HG03520 (cell line): Measurements from ENCODE around the gene ZNF394.

ENCODE experiments used
- ATAC-seq: cut with Tn5 transposase; IDR thresholded peaks from one replicate; pipeline ENCODE4 v1.9.1; 2021; ENCODE audit warnings: mild to moderate bottlenecking, moderate library complexity; ENCODE audit not compliant: unreplicated experiment

ZNF394 gene

GRCh38 chr7:99497766-99498545 is 2.1 kb downstream of the ZNF394 start:
- ATAC-seq: no peak

GRCh38 chr7:99493823-99494222 is 6.3 kb downstream of the ZNF394 start:
- ATAC-seq: no peak

GRCh38 chr7:99490878-99491277 is 9.2 kb downstream of the ZNF394 start:
- no peak for ATAC-seq

GRCh38 chr7:99489235-99489634 is 10.8 kb downstream of the ZNF394 start:
- no peak for ATAC-seq

GRCh38 chr7:99485094-99485493 is 15.0 kb downstream of the ZNF394 start:
- no peak for ATAC-seq

- ATAC-seq: no peak
These were observed 21.3 kb downstream of the ZNF394 start for GRCh38 chr7:99478464-99479440.

- no peak for ATAC-seq
These were observed 24.0 kb downstream of the ZNF394 start for GRCh38 chr7:99476107-99476506.

GRCh38 chr7:99473315-99473596 is 26.8 kb downstream of the ZNF394 start:
- peak; percentile 8 for ATAC-seq

- ATAC-seq: peak; percentile 92
These were observed 27.3 kb downstream of the ZNF394 start, which contains the start of gene ZNF789 for GRCh38 chr7:99472561-99473314. Gene ZNF789 (plus strand): TSS chr7:99472890. CDS start chr7:99476457, 3,567 bp downstream.

- no peak for ATAC-seq
These were observed 30.6 kb downstream of the ZNF394 start for GRCh38 chr7:99469381-99470065.

- no peak for ATAC-seq
These were observed 31.7 kb downstream of the ZNF394 start for GRCh38 chr7:99468336-99468918.

GRCh38 chr7:99465421-99465768 is 34.7 kb downstream of the ZNF394 start:
- no peak for ATAC-seq

- ATAC-seq: no peak
These were observed 38.9 kb downstream of the ZNF394 start for GRCh38 chr7:99461221-99461620.

- ATAC-seq: no peak
These were observed 39.4 kb downstream of the ZNF394 start for GRCh38 chr7:99460651-99461050.

GRCh38 chr7:99459087-99459486 is 41.0 kb downstream of the ZNF394 start:
- ATAC-seq: no peak

- ATAC-seq: no peak
These were observed 42.2 kb downstream of the ZNF394 start for GRCh38 chr7:99457650-99458493.

GRCh38 chr7:99457050-99457649 is 42.9 kb downstream of the ZNF394 start:
- ATAC-seq: no peak

GRCh38 chr7:99456288-99456687 is 43.8 kb downstream of the ZNF394 start:
- no peak for ATAC-seq

- ATAC-seq: no peak
These were observed 44.2 kb downstream of the ZNF394 start for GRCh38 chr7:99455874-99456273.
